SK-N-SH (cell line): Measurements from ENCODE around the gene ZNF548. TPM values are rescaled to one million over a fixed set of nuclear protein-coding genes. Genes with fewer than 3 reads are reported as not detected.
A peak's percentile ranks its signal among the peaks of the same experiment; 100 is the strongest.

ENCODE experiments used
- CTCF ChIA-PET: fragments of 300-600, 350-600 bp; formaldehyde crosslinking; extraction: SDS; loops from one replicate; lab custom pipeline; 2021; lab: Yijun Ruan, JAX
- POLR2A ChIA-PET: fragments of 350-600 bp; sonication (Branson Sonifier 250); formaldehyde crosslinking; extraction: SDS; loops from one replicate; lab custom pipeline; 2020; ENCODE audit warnings: antibody characterized with exemption, inconsistent platforms; lab: Yijun Ruan, JAX
- DNase-seq: peaks from one replicate; pipeline ENCODE4 v3.0.0; 2012
- H2AFZ ChIP-seq: fragments of 200-600 bp; sonication (generic); 2 replicates; pipeline ENCODE4 v1.8.1; 2016; ENCODE audit warnings: antibody characterized with exemption, mild to moderate bottlenecking, low read depth
- H3F3A ChIP-seq: fragments of 200-600 bp; sonication (generic); replicated peaks from 2 replicates; pipeline ENCODE3; 2016; ENCODE audit warnings: antibody characterized with exemption, mild to moderate bottlenecking; ENCODE audit not compliant: insufficient read depth
- H3K27ac ChIP-seq, 2 experiments: fragments of 200-500 bp in 1 of 2; fragments of 200-600 bp in 1 of 2; sonication (Bioruptor generic) in 1 of 2; sonication (generic), shearing (Covaris generic) in 1 of 2; 2 replicates each; pipeline versions ENCODE4 v1.5.1 to v1.6.1; 2014 to 2016; ENCODE audit warnings: low read depth in 2 of 2, inconsistent platforms in 1 of 2, low read length in 1 of 2, mild to moderate bottlenecking in 1 of 2, mixed read lengths in 1 of 2
- H3K27me3 ChIP-seq: fragments of 200-600 bp; sonication (generic), shearing (Covaris generic); 2 replicates; pipeline ENCODE4 v1.6.1; 2016; ENCODE audit warnings: mixed run types; ENCODE audit not compliant: insufficient read depth
- H3K36me3 ChIP-seq, 2 experiments: fragments of 200-500 bp in 1 of 2; fragments of 200-600 bp in 1 of 2; sonication (Bioruptor generic) in 1 of 2; sonication (generic) in 1 of 2; replicated peaks in 1 of 2; 2 replicates each; pipeline versions ENCODE3 to v1.5.1; 2014 to 2016; ENCODE audit warnings: low read length in 1 of 2, mild to moderate bottlenecking in 1 of 2; ENCODE audit not compliant: insufficient read depth in 2 of 2, control insufficient read depth in 1 of 2
- H3K4me1 ChIP-seq, 2 experiments: fragments of 200-500 bp in 1 of 2; fragments of 200-600 bp in 1 of 2; sonication (Bioruptor generic) in 1 of 2; sonication (generic), shearing (Covaris generic) in 1 of 2; 2 replicates each; pipeline versions ENCODE4 v1.5.1 to v1.6.1; 2014 to 2016; ENCODE audit warnings: low read depth in 1 of 2, low read length in 1 of 2, mixed run types in 1 of 2; ENCODE audit not compliant: insufficient read depth in 2 of 2, control insufficient read depth in 1 of 2
- H3K4me2 ChIP-seq: fragments of 200-600 bp; sonication (generic), shearing (Covaris generic); 2 replicates; pipeline ENCODE4 v1.6.1; 2017; ENCODE audit warnings: mixed run types
- H3K4me3 ChIP-seq, 2 experiments: fragments of 200-500 bp in 1 of 2; fragments of 200-600 bp in 1 of 2; sonication (Bioruptor generic) in 1 of 2; sonication (generic), shearing (Covaris generic) in 1 of 2; 2 replicates each; pipeline versions ENCODE4 v1.5.1 to v1.8.1; 2014 to 2016; ENCODE audit warnings: low read depth in 2 of 2, inconsistent platforms in 1 of 2, low read length in 1 of 2, mild to moderate bottlenecking in 1 of 2, mixed read lengths in 1 of 2, moderate library complexity in 1 of 2
- H3K79me2 ChIP-seq: fragments of 200-600 bp; sonication (generic); 2 replicates; pipeline ENCODE4 v1.8.1; 2017; ENCODE audit warnings: mild to moderate bottlenecking; ENCODE audit not compliant: insufficient read depth
- H3K9ac ChIP-seq: fragments of 200-600 bp; sonication (generic); 2 replicates; pipeline ENCODE4 v1.6.1; 2017; ENCODE audit warnings: mixed run types
- H3K9me2 ChIP-seq: fragments of 200-600 bp; sonication (generic); 2 replicates; pipeline ENCODE4 v1.6.1; 2017; ENCODE audit warnings: mixed run types
- H3K9me3 ChIP-seq: fragments of 200-600 bp; sonication (generic); 2 replicates; pipeline ENCODE4 v1.6.1; 2017; ENCODE audit warnings: mixed run types, mild to moderate bottlenecking, moderate library complexity
- H4K20me1 ChIP-seq: fragments of 200-600 bp; sonication (generic); 2 replicates; pipeline ENCODE4 v1.6.1; 2017; ENCODE audit warnings: mild to moderate bottlenecking, mixed run types; ENCODE audit not compliant: insufficient read depth
- CHD2 ChIP-seq: fragments of 150-350 bp; IDR thresholded peaks from 2 replicates; pipeline ENCODE4 v1.6.1; 2018; ENCODE audit warnings: low read length; ENCODE audit not compliant: partially characterized antibody
- CTCF ChIP-seq: fragments of 200-600 bp; sonication (generic); IDR thresholded peaks from 2 replicates; pipeline ENCODE4 v1.6.1; 2017; ENCODE audit warnings: antibody characterized with exemption, mild to moderate bottlenecking, moderate library complexity
- ELF1 ChIP-seq: IDR thresholded peaks from 2 replicates; pipeline ENCODE4 v1.4.0; 2012
- EP300 ChIP-seq, 2 experiments: IDR thresholded peaks; 2 replicates each; pipeline versions ENCODE4 v1.4.0 to v1.6.1; 2012; ENCODE audit warnings: borderline replicate concordance in 1 of 2, low read depth in 1 of 2, low read length in 1 of 2
- EZH2phosphoT487 ChIP-seq: fragments of 200-600 bp; sonication (generic); IDR thresholded peaks from 2 replicates; pipeline ENCODE4 v1.6.1; 2017; ENCODE audit warnings: low read depth, mixed run types, mild to moderate bottlenecking, antibody characterized with exemption, moderate library complexity, borderline replicate concordance
- FOXJ3 ChIP-seq: sonication (generic); formaldehyde crosslinking; IDR thresholded peaks from 2 replicates; pipeline ENCODE4 v1.5.1; 2020; ENCODE audit warnings: mild to moderate bottlenecking, missing genetic modification reagents
- FOXM1 ChIP-seq: IDR thresholded peaks from 2 replicates; pipeline ENCODE4 v1.4.0; 2012; ENCODE audit warnings: low read depth, mild to moderate bottlenecking
- GABPA ChIP-seq: IDR thresholded peaks from 2 replicates; pipeline ENCODE4 v1.4.0; 2012; ENCODE audit warnings: low read depth, mild to moderate bottlenecking
- MXI1 ChIP-seq: IDR thresholded peaks from 2 replicates; pipeline ENCODE4 v1.6.1; 2012; ENCODE audit warnings: mild to moderate bottlenecking, low read depth, low read length, improper control_type of control experiment
- NFIC ChIP-seq: IDR thresholded peaks from 2 replicates; pipeline ENCODE4 v1.4.0; 2012; ENCODE audit warnings: borderline replicate concordance
- NRF1 ChIP-seq: IDR thresholded peaks from 2 replicates; pipeline ENCODE4 v1.6.1; 2012; ENCODE audit warnings: low read depth, mild to moderate bottlenecking, low read length
- PBX3 ChIP-seq: IDR thresholded peaks from 2 replicates; pipeline ENCODE4; 2012
- POLR2AphosphoS5 ChIP-seq: IDR thresholded peaks from 2 replicates; pipeline ENCODE4 v1.6.1; 2012; ENCODE audit warnings: low read depth, low read length
- RAD21 ChIP-seq: IDR thresholded peaks from 2 replicates; pipeline ENCODE4 v1.6.1; 2012; ENCODE audit warnings: mild to moderate bottlenecking, low read length
- RCOR1 ChIP-seq: fragments of 150-350 bp; IDR thresholded peaks from 2 replicates; pipeline ENCODE4 v1.6.1; 2017; ENCODE audit warnings: antibody characterized with exemption, low read length
- TAF1 ChIP-seq: IDR thresholded peaks from 2 replicates; pipeline ENCODE4 v1.6.1; 2012; ENCODE audit warnings: low read depth, mild to moderate bottlenecking, low read length, moderate library complexity, borderline replicate concordance
- TCF12 ChIP-seq: IDR thresholded peaks from 2 replicates; pipeline ENCODE4 v1.4.0; 2012
- TEAD4 ChIP-seq: IDR thresholded peaks from 2 replicates; pipeline ENCODE4 v1.4.0; 2012; ENCODE audit warnings: mild to moderate bottlenecking, borderline replicate concordance; ENCODE audit not compliant: insufficient read depth
- USF1 ChIP-seq: IDR thresholded peaks from 2 replicates; pipeline ENCODE4 v1.4.0; 2012; ENCODE audit warnings: low read depth, borderline replicate concordance
- WGBS: methylation state at CpG from one replicate; pipeline ENCODE4 v1.1.6; 2017; ENCODE audit warnings: low lambda C conversion rate; 5-methylcytosine and 5-hydroxymethylcytosine counted together
- polyA plus RNA-seq, 3 experiments: library from polyadenylated mRNA; depleted of rRNA; stranded (reverse); fragments of >200 nt; gene quantifications; 2 replicates each; pipeline ENCODE4 v1.2.3, GENCODE V29; 2012
- TF ChIP-seq, protein P1 (sequence below): fragments of 150-350 bp; IDR thresholded peaks from 2 replicates; pipeline ENCODE4 v1.6.1; 2016; ENCODE audit warnings: mild to moderate bottlenecking, low read depth, low read length

Gene ZNF548
- polyA plus RNA-seq, 1 of the 3 experiments (the other 2 are of a cell fraction) = 6.8 TPM

GRCh38 chr19:57350877-57351805 lies 38.5 kb upstream of the ZNF548 start, which contains the start of gene ZNF304 (continued):
- no peak for TF ChIP-seq CTCF
- TF ChIP-seq EZH2phosphoT487 = no peak
- peak; percentile 88 for TF ChIP-seq CHD2
- no peak for TF ChIP-seq RAD21
- no peak for TF ChIP-seq TEAD4
- TF ChIP-seq PBX3 = no peak
- peak; percentile 54; the same call in 1 of the 2 replicates for TF ChIP-seq NFIC
- no peak for TF ChIP-seq FOXM1
- TF ChIP-seq MXI1 = peak; percentile 92
- TF ChIP-seq POLR2AphosphoS5 = peak; percentile 60; the same call in 1 of the 2 replicates
- no peak for TF ChIP-seq EP300 (IDR thresholded peaks at IDR 0.05; ENCODE audit: borderline replicate concordance in 1 of 2, low read depth in 1 of 2, low read length in 1 of 2)

DNA sequence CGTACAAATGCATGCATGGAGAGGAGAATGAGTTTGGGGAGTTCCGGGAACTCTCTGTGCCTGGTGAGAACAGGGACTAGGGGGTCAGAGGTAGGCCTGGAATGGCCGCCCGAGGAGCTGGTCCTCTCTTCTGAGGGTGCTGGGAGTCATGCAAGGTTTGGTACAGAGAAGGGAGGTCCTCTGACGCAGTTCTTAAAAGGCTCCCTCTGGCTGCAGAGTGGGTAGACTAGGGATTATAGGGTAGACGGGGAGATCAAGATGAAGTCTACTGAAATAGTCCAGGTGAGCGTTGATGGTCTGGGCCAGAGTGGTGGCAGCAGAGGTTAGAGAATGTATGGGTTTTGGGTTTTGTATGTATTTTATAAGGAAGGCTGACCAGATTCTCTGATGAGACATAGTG lies 37.8 kb upstream of the ZNF548 start:
- ChIA-PET CTCF (no interaction called here), POLR2A (no interaction called here)
- Histone ChIP-seq H2AFZ (peak overlapping the region; percentile 72; the same call in 1 of the 2 replicates), H3K4me1 (peaks cover 7 to 18% of the 10 kb centered on the region in 2 experiments; a peak in 2 of 4 replicates), H3F3A (no peaks in the 10 kb centered on the region), H3K9ac (peak overlapping the region; percentile 85), H3K4me2 (peak overlapping the region; percentile 86), H3K9me2 (no peaks in the 10 kb centered on the region), H3K79me2 (peaks cover 35% of the 10 kb centered on the region), H3K27ac (peak overlapping the region in 1 of 2 experiments; percentile 59; a peak in 1 of 4 replicates), H4K20me1 (no peaks in the 10 kb centered on the region), H3K9me3 (no peaks in the 10 kb centered on the region), H3K36me3 (peaks cover 17 to 29% of the 10 kb centered on the region in 2 experiments), H3K27me3 (no peaks in the 10 kb centered on the region), H3K4me3 (peak overlapping the region; percentile 98 to 99)
- no peak for DNase-seq
- 15% methylated on average over 7 of the region's 7 CpGs for WGBS
- TF ChIP-seq RCOR1 (no peak), PBX3 (no peak), TEAD4 (no peak), TCF12 (no peak), FOXM1 (no peak), TAF1 (no peak), NRF1 (no peak), GABPA (no peak), FOXJ3 (no peak), RAD21 (no peak), ELF1 (no peak), EZH2phosphoT487 (no peak), USF1 (no peak), CTCF (no peak)
- TF ChIP-seq, protein P1, sequence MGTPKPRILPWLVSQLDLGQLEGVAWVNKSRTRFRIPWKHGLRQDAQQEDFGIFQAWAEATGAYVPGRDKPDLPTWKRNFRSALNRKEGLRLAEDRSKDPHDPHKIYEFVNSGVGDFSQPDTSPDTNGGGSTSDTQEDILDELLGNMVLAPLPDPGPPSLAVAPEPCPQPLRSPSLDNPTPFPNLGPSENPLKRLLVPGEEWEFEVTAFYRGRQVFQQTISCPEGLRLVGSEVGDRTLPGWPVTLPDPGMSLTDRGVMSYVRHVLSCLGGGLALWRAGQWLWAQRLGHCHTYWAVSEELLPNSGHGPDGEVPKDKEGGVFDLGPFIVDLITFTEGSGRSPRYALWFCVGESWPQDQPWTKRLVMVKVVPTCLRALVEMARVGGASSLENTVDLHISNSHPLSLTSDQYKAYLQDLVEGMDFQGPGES = no peak
